Measurements from ENCODE around the gene YPEL5.

- TF ChIP-seq, protein P1, sequence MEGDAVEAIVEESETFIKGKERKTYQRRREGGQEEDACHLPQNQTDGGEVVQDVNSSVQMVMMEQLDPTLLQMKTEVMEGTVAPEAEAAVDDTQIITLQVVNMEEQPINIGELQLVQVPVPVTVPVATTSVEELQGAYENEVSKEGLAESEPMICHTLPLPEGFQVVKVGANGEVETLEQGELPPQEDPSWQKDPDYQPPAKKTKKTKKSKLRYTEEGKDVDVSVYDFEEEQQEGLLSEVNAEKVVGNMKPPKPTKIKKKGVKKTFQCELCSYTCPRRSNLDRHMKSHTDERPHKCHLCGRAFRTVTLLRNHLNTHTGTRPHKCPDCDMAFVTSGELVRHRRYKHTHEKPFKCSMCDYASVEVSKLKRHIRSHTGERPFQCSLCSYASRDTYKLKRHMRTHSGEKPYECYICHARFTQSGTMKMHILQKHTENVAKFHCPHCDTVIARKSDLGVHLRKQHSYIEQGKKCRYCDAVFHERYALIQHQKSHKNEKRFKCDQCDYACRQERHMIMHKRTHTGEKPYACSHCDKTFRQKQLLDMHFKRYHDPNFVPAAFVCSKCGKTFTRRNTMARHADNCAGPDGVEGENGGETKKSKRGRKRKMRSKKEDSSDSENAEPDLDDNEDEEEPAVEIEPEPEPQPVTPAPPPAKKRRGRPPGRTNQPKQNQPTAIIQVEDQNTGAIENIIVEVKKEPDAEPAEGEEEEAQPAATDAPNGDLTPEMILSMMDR (IDR thresholded peaks at IDR 0.05): peak; percentile 98
- TF ChIP-seq RNF2 (IDR thresholded peaks at IDR 0.05; ENCODE audit: borderline replicate concordance, low read depth) (no peak), POLR2A (IDR thresholded peaks at IDR 0.05; ENCODE audit: low read length) (no peak), JUNB (IDR thresholded peaks at IDR 0.05) (no peak), RAD21 (conservative IDR thresholded peaks at IDR 0.05 in 1 of 2, IDR thresholded peaks at IDR 0.05 in 1 of 2) (peak; percentile 99 to 100), REST (IDR thresholded peaks at IDR 0.05) (no peak)
- TF ChIP-seq, protein P2, sequence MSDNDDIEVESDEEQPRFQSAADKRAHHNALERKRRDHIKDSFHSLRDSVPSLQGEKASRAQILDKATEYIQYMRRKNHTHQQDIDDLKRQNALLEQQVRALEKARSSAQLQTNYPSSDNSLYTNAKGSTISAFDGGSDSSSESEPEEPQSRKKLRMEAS (IDR thresholded peaks at IDR 0.05): no peak
These were observed 61.6 kb downstream of the YPEL5 start for GRCh38 chr2:30208453-30208852.
